Measurements from ENCODE around the gene CEP85L. TPM values are rescaled to one million over a fixed set of nuclear protein-coding genes. Genes with fewer than 3 reads are reported as not detected.
A peak's percentile ranks its signal among the peaks of the same experiment; 100 is the strongest.

Gene CEP85L
- 6.0 and 12.6 TPM in 2 replicates for total RNA-seq (ENCODE audit: low replicate concordance)

DNA sequence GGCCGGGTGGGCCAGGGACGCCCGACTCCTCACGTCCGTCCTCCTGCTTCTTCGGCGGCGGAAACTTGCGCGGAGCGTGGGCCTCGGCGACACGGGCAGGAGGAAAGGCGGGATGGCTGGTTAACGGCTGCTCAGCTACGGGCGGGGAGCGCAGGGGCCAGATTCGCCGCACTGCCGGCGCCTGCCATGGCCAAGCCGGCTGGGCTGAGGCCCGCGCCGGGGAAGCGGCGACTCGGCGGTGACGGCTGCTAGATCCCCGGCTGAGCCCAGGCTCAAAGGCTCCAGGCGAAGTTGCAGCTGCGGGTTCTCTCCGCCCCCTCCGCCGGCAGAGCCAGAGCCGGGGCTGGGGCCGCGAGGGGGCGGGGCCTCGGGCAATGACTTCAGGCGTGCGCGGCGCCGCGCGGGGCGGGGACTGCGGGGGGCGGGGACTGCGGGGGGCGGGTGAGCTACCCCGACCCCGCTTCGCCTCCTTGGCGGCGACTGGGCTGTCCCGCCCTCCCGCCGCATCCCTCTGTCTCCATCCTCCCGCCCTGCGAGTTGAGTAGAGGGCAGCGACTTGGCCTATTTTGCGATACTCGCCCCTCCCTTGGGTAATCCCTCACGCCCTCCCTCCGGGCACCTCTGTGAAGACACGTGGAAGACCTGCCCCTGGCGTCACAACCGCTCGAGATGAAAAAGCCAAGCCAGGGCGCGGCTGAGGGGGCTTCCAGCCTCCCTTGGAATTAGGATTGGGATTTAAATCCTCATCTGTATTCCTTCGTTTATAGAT, at the start of gene CEP85L:
CEP85L (minus strand) TSS at position 310 of the 769 bp plus-strand sequence. CDS start 322 bp downstream, outside the sequence.
- H3K27me3 Mint-ChIP-seq (ENCODE audit: insufficient read depth, low read depth), result no peaks in the 10 kb centered on the region
- Histone ChIP-seq H3K36me3 (no peaks in the 10 kb centered on the region), H3K9me3 (ENCODE audit: low read depth) (no peaks in the 10 kb centered on the region), H3K27ac (peak within 1 kb of the TSS; percentile 89), H3K27me3 (peaks cover 15% of the 10 kb centered on the region), H3F3A (ENCODE audit: low read depth) (peaks cover 25% of the 10 kb centered on the region), H4K20me1 (ENCODE audit: low read depth) (no peaks in the 10 kb centered on the region), H3K79me2 (ENCODE audit: low read depth) (no peaks in the 10 kb centered on the region), H3K9ac (peak within 1 kb of the TSS; percentile 67), H3K4me2 (peak within 1 kb of the TSS; percentile 86), H3K4me1 (peaks cover 10% of the 10 kb centered on the region), H2AFZ (replicated peaks) (peak within 1 kb of the TSS; percentile 91), H3K4me3 (peak within 1 kb of the TSS; percentile 79)
- peak within 1 kb of the TSS; percentile 78 for H3K27ac Mint-ChIP-seq
- H3K4me1 Mint-ChIP-seq, result peaks cover 13% of the 10 kb centered on the region
- TF ChIP-seq, protein P1, sequence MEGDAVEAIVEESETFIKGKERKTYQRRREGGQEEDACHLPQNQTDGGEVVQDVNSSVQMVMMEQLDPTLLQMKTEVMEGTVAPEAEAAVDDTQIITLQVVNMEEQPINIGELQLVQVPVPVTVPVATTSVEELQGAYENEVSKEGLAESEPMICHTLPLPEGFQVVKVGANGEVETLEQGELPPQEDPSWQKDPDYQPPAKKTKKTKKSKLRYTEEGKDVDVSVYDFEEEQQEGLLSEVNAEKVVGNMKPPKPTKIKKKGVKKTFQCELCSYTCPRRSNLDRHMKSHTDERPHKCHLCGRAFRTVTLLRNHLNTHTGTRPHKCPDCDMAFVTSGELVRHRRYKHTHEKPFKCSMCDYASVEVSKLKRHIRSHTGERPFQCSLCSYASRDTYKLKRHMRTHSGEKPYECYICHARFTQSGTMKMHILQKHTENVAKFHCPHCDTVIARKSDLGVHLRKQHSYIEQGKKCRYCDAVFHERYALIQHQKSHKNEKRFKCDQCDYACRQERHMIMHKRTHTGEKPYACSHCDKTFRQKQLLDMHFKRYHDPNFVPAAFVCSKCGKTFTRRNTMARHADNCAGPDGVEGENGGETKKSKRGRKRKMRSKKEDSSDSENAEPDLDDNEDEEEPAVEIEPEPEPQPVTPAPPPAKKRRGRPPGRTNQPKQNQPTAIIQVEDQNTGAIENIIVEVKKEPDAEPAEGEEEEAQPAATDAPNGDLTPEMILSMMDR (IDR thresholded peaks at IDR 0.05), result no peak
- no peak for TF ChIP-seq EZH2phosphoT487 (IDR thresholded peaks at IDR 0.05)
- TF ChIP-seq EZH2 (IDR thresholded peaks at IDR 0.05), result no peak
- H3K36me3 Mint-ChIP-seq, result peaks cover 4% of the 10 kb centered on the region
- H3K4me3 Mint-ChIP-seq, result peak within 1 kb of the TSS; percentile 93
- peaks cover 3% of the 10 kb centered on the region for H3K9me3 Mint-ChIP-seq
- DNase-seq (ENCODE audit: low spot score), result peak; percentile 97

DNA sequence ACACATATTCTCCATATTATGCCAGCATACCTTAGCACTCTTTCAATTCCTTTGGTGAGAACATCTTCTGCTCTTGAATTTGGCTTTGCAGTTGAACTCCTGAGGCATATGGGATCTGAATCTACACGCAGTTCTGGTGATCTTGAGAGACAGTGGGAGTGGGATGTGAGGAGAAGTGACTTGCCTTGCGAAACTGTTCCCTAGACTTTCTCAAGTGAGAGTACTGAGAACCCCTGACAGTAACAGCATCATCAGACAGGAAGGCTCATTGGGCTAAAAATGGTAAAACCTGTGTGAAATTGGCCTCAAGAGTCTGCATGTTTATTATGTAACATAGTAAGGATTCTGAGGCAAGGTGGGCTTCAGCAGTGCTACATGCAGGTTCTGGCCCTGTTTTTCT, 49.1 kb upstream of the CEP85L start:
- Mint-ChIP-seq H3K27ac (peak overlapping the region; percentile 72), H3K27me3 (ENCODE audit: insufficient read depth, low read depth) (no peaks in the 10 kb centered on the region), H3K4me3 (no peak overlapping the region), H3K4me1 (peaks cover 36% of the 10 kb centered on the region), H3K9me3 (peaks cover 12% of the 10 kb centered on the region), H3K36me3 (peaks cover 8% of the 10 kb centered on the region)
- H3K4me2 ChIP-seq, result no peak overlapping the region
- H3K9ac ChIP-seq, result no peak overlapping the region
- no peak for DNase-seq (ENCODE audit: low spot score)
- H4K20me1 ChIP-seq (ENCODE audit: low read depth), result no peaks in the 10 kb centered on the region
- H3K27me3 ChIP-seq, result no peaks in the 10 kb centered on the region
- H3K4me1 ChIP-seq, result peaks cover 14% of the 10 kb centered on the region
- no peak overlapping the region for H3K4me3 ChIP-seq
- H3K36me3 ChIP-seq, result no peaks in the 10 kb centered on the region
- no peaks in the 10 kb centered on the region for H3F3A ChIP-seq (ENCODE audit: low read depth)
- no peak overlapping the region for H2AFZ ChIP-seq (replicated peaks)
- no peak overlapping the region for H3K27ac ChIP-seq
- no peaks in the 10 kb centered on the region for H3K79me2 ChIP-seq (ENCODE audit: low read depth)
- H3K9me3 ChIP-seq (ENCODE audit: low read depth), result no peaks in the 10 kb centered on the region
- TF ChIP-seq, protein P1 (IDR thresholded peaks at IDR 0.05), result no peak
- TF ChIP-seq EZH2 (IDR thresholded peaks at IDR 0.05) (no peak), EZH2phosphoT487 (IDR thresholded peaks at IDR 0.05) (no peak)

DNA sequence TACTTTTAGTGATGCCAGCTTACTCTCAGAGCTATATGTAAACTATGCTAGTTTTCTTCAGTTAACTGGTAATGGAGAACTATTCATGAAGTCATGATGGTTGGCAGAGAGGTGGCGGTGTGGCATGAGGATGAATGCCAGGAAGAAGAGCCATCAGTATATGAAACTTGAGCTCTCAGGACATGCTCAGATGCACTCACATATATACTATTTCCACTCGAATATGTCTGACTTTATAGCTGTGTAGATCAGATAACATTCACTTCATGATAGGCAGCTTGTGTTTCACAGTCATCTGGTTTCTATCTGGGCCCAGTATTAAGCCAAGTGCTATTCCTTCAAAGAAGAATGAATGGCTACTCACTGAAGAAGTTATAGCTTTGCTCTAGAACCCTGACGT, 46.2 kb upstream of the CEP85L start:
- Mint-ChIP-seq H3K27me3 (ENCODE audit: insufficient read depth, low read depth) (no peaks in the 10 kb centered on the region), H3K4me3 (no peak overlapping the region), H3K4me1 (peaks cover 11% of the 10 kb centered on the region), H3K9me3 (peaks cover 11% of the 10 kb centered on the region), H3K36me3 (peaks cover 8% of the 10 kb centered on the region), H3K27ac (no peak overlapping the region)
- no peaks in the 10 kb centered on the region for H3K4me1 ChIP-seq
- no peak for DNase-seq (ENCODE audit: low spot score)
- no peaks in the 10 kb centered on the region for H3K27me3 ChIP-seq
- H4K20me1 ChIP-seq (ENCODE audit: low read depth), result no peaks in the 10 kb centered on the region
- H3K9me3 ChIP-seq (ENCODE audit: low read depth), result no peaks in the 10 kb centered on the region
- H2AFZ ChIP-seq (replicated peaks), result no peak overlapping the region
- H3K4me3 ChIP-seq, result no peak overlapping the region
- no peak overlapping the region for H3K27ac ChIP-seq
- TF ChIP-seq, protein P1 (IDR thresholded peaks at IDR 0.05), result no peak
- TF ChIP-seq EZH2 (IDR thresholded peaks at IDR 0.05), result no peak
- no peaks in the 10 kb centered on the region for H3K36me3 ChIP-seq
- no peaks in the 10 kb centered on the region for H3F3A ChIP-seq (ENCODE audit: low read depth)
- H3K4me2 ChIP-seq, result no peak overlapping the region
- no peak overlapping the region for H3K9ac ChIP-seq
- H3K79me2 ChIP-seq (ENCODE audit: low read depth), result no peaks in the 10 kb centered on the region
